ENCODE data around the gene OR10A6. TPM values are rescaled to one million over a fixed set of nuclear protein-coding genes. Genes with fewer than 3 reads are reported as not detected.

Gene OR10A6
- total and polyA plus RNA-seq, 2 of the 4 experiments (the other 2 are of a cell fraction), result 0.19 TPM; not detected in 1

Small RNA genes lying within 50 kb of the gene (microRNA-seq; reads per million reads assigned to microRNA genes)
- gene COX6CP5 (ENCODE audit: insufficient read depth, insufficient read length) (not detected), gene RNU6-943P (ENCODE audit: insufficient read depth, insufficient read length) (not detected)

Small RNA genes lying within 50 kb of the gene (small RNA-seq; reads per million reads assigned to genes)
- gene COX6CP5, result 0 reads per million in 5 experiments
- gene RNU6-943P, result 0 reads per million in 5 experiments

Other genes with a start within 250 kb of the OR10A6 start
- under 0.01 TPM in 1 of 2 replicates, not detected in the other for gene OVCH2, start 224.8 kb downstream of the OR10A6 start, total RNA-seq (2012; rRNA removed)
- 0.07 TPM in 1 of 2 replicates, not detected in the other for gene OVCH2, start 224.8 kb downstream of the OR10A6 start, polyA plus RNA-seq (2012; rRNA removed)
- gene OR5P2, start 134.3 kb downstream of the OR10A6 start, total RNA-seq (2012; rRNA removed), result 0.28 TPM in 1 of 2 replicates, not detected in the other
- gene OR5P2, start 134.3 kb downstream of the OR10A6 start, polyA plus RNA-seq (2012; rRNA removed), result not detected in 2 replicates
- not detected in 2 replicates for gene OR5P3, start 100.4 kb downstream of the OR10A6 start, total RNA-seq (2012; rRNA removed)
- gene OR5P3, start 100.4 kb downstream of the OR10A6 start, polyA plus RNA-seq (2012; rRNA removed), result 0.09 TPM in 1 of 2 replicates, not detected in the other
- gene OR10A3, start 10.4 kb upstream of the OR10A6 start, total RNA-seq (2012; rRNA removed), result under 0.01 TPM in 1 of 2 replicates, not detected in the other
- gene OR10A3, start 10.4 kb upstream of the OR10A6 start, polyA plus RNA-seq (2012; rRNA removed), result 0.03 and 0.13 TPM in 2 replicates
- gene NLRP10, start 34.2 kb upstream of the OR10A6 start, total RNA-seq (2012; rRNA removed), result 25.6 and 36.7 TPM in 2 replicates
- gene NLRP10, start 34.2 kb upstream of the OR10A6 start, polyA plus RNA-seq (2012; rRNA removed), result 5.8 and 6.5 TPM in 2 replicates
- 279 and 308 TPM in 2 replicates for gene EIF3F, start 56.1 kb upstream of the OR10A6 start, total RNA-seq (2012; rRNA removed)
- gene EIF3F, start 56.1 kb upstream of the OR10A6 start, polyA plus RNA-seq (2012; rRNA removed), result 271 and 306 TPM in 2 replicates
- gene TUB, start 149.9 kb upstream of the OR10A6 start, total RNA-seq (2012; rRNA removed), result 10.8 and 12.9 TPM in 2 replicates
- gene TUB, start 149.9 kb upstream of the OR10A6 start, polyA plus RNA-seq (2012; rRNA removed), result 11.5 and 11.8 TPM in 2 replicates
- not detected in 2 replicates for gene RIC3, start 237.8 kb upstream of the OR10A6 start, total RNA-seq (2012; rRNA removed)
- not detected in 2 replicates for gene RIC3, start 237.8 kb upstream of the OR10A6 start, polyA plus RNA-seq (2012; rRNA removed)

All from IMR-90 (cell line).